Measurements from ENCODE around the gene RSAD2.
"Not testable (repeated sequence)": the region's sequence is repeated elsewhere in the genome, so short reads cannot be mapped to it uniquely, and the experiment has no call there.

The RSAD2 gene

GRCh38 chr2:6865346-6866274 lies 12.0 kb upstream of the RSAD2 start, which contains the start of gene CMPK2:
CMPK2 (minus strand) TSS chr2:6865907; CDS start chr2:6865696, 211 bp downstream.
- DNase-seq = no peak

GRCh38 chr2:6866275-6866671 lies 11.3 kb upstream of the RSAD2 start:
- DNase-seq = no peak

- no peak for DNase-seq
Measured at GRCh38 chr2:6866982-6867381, 10.6 kb upstream of the RSAD2 start.

GRCh38 chr2:6872394-6872793 lies 5.2 kb upstream of the RSAD2 start:
- no peak for DNase-seq

- DNase-seq = no peak
Measured at GRCh38 chr2:6874032-6874431, 3.5 kb upstream of the RSAD2 start.

GRCh38 chr2:6876309-6876708 lies 1.3 kb upstream of the RSAD2 start:
- DNase-seq = no peak

- DNase-seq = no peak
Measured at GRCh38 chr2:6878549-6878948, 972 bp downstream of the RSAD2 start.

- no peak for DNase-seq
Measured at GRCh38 chr2:6879011-6879410, 1.4 kb downstream of the RSAD2 start.

- DNase-seq = no peak
Measured at GRCh38 chr2:6880200-6880733, 2.7 kb downstream of the RSAD2 start.

GRCh38 chr2:6881046-6881445 lies 3.5 kb downstream of the RSAD2 start:
- no peak for DNase-seq

- DNase-seq = no peak
Measured at GRCh38 chr2:6881516-6881915, 3.9 kb downstream of the RSAD2 start.

GRCh38 chr2:6883448-6884122 lies 6.0 kb downstream of the RSAD2 start:
- DNase-seq = no peak

- DNase-seq = no peak
Measured at GRCh38 chr2:6885551-6885950, 8.0 kb downstream of the RSAD2 start.

- no peak for DNase-seq
Measured at GRCh38 chr2:6885968-6886367, 8.4 kb downstream of the RSAD2 start.

GRCh38 chr2:6887751-6888192 lies 10.2 kb downstream of the RSAD2 start:
- DNase-seq = no peak

GRCh38 chr2:6888724-6889123 lies 11.1 kb downstream of the RSAD2 start:
- no peak for DNase-seq

GRCh38 chr2:6893876-6894482 lies 16.4 kb downstream of the RSAD2 start:
- DNase-seq = no peak

GRCh38 chr2:6896930-6897759 lies 19.6 kb downstream of the RSAD2 start:
- DNase-seq = no peak

GRCh38 chr2:6902581-6902980 lies 25.0 kb downstream of the RSAD2 start:
- DNase-seq = not testable (repeated sequence)

- no peak for DNase-seq
Measured at GRCh38 chr2:6905668-6906067, 28.1 kb downstream of the RSAD2 start.

GRCh38 chr2:6906165-6906741 lies 28.7 kb downstream of the RSAD2 start:
- DNase-seq = no peak

- DNase-seq = no peak
Measured at GRCh38 chr2:6908291-6908690, 30.7 kb downstream of the RSAD2 start.
